ENCODE data around the gene APLN.

Gene APLN

GRCh38 chrX:129638917-129639316 lies 15.8 kb downstream of the APLN start:
- H3K79me1 ChIP-seq (ENCODE audit: low read depth, low read length): peaks cover 3% of the 10 kb centered on the region
- H3K23ac ChIP-seq (ENCODE audit: low read depth, low read length, poor library complexity): no peak overlapping the region
- no peak overlapping the region for H3K4ac ChIP-seq (ENCODE audit: low read length)
- no peak for DNase-seq (ENCODE audit: low spot score)
- H2BK120ac ChIP-seq (ENCODE audit: low read depth, low read length): no peak overlapping the region
- peaks cover 7 to 15% of the 10 kb centered on the region in 2 donors for H3K4me1 ChIP-seq (ENCODE audit: control insufficient read depth in 2 of 2, insufficient read depth in 1 of 2, low read depth in 1 of 2, low read length in 2 of 2)
- no peak overlapping the region for H3K18ac ChIP-seq (ENCODE audit: low read length)
- H3K9ac ChIP-seq (ENCODE audit: low read depth, low read length, poor library complexity): no peak overlapping the region
- H3K4me2 ChIP-seq (ENCODE audit: insufficient read depth, low read length, poor library complexity, severe bottlenecking): no peak overlapping the region
- no peak overlapping the region for H2BK15ac ChIP-seq (ENCODE audit: low read length)
- H3K27me3 ChIP-seq (ENCODE audit: control insufficient read depth in 3 of 3, insufficient read depth in 3 of 3, low read depth in 1 of 3, low read length in 3 of 3): peaks cover 0 to 3% (median 0%) of the 10 kb centered on the region in 3 experiments
- no peaks in the 10 kb centered on the region for H3K9me3 ChIP-seq (replicated peaks in 1 of 2; ENCODE audit: control insufficient read depth in 2 of 2, insufficient read depth in 1 of 2, low read depth in 1 of 2, low read length in 2 of 2)
- no peaks in the 10 kb centered on the region for H3K36me3 ChIP-seq (replicated peaks in 1 of 2; ENCODE audit: control insufficient read depth in 2 of 2, insufficient read depth in 2 of 2, low read length in 2 of 2)
- WGBS, 2 donors (ENCODE audit: extremely low coverage in 2 of 2, insufficient read length in 2 of 2, insufficient replicate concordance in 1 of 2): no CpG with 5 or more reads among the region's 8 CpGs
- no peak overlapping the region for H4K8ac ChIP-seq (ENCODE audit: low read depth, low read length)
- H2AFZ ChIP-seq (ENCODE audit: low read length): no peak overlapping the region
- no peak overlapping the region for H4K91ac ChIP-seq (ENCODE audit: low read depth, low read length, poor library complexity)
- no peak overlapping the region for H2AK5ac ChIP-seq (ENCODE audit: low read depth, low read length)
- no peak overlapping the region for H2BK12ac ChIP-seq (ENCODE audit: low read length)
- H3K27ac ChIP-seq (replicated peaks; ENCODE audit: low read length): no peak overlapping the region
- H3K14ac ChIP-seq (ENCODE audit: low read length): no peak overlapping the region
- no peak overlapping the region for H3K4me3 ChIP-seq (ENCODE audit: low read length in 2 of 2)
- no peak overlapping the region for H2BK5ac ChIP-seq (ENCODE audit: low read length)

GRCh38 chrX:129637217-129638109 lies 17.3 kb downstream of the APLN start:
- Histone ChIP-seq H3K79me1 (ENCODE audit: low read depth, low read length) (peaks cover 3% of the 10 kb centered on the region), H2AFZ (ENCODE audit: low read length) (peak overlapping the region; percentile 81), H3K23ac (ENCODE audit: low read depth, low read length, poor library complexity) (no peak overlapping the region), H4K91ac (ENCODE audit: low read depth, low read length, poor library complexity) (no peak overlapping the region), H2BK12ac (ENCODE audit: low read length) (no peak overlapping the region), H3K9me3 (replicated peaks in 1 of 2; ENCODE audit: control insufficient read depth in 2 of 2, insufficient read depth in 1 of 2, low read depth in 1 of 2, low read length in 2 of 2) (no peaks in the 10 kb centered on the region), H3K9ac (ENCODE audit: low read depth, low read length, poor library complexity) (no peak overlapping the region), H3K27me3 (ENCODE audit: control insufficient read depth in 3 of 3, insufficient read depth in 3 of 3, low read depth in 1 of 3, low read length in 3 of 3) (no peaks in the 10 kb centered on the region), H4K8ac (ENCODE audit: low read depth, low read length) (no peak overlapping the region), H2BK15ac (ENCODE audit: low read length) (no peak overlapping the region), H3K27ac (replicated peaks; ENCODE audit: low read length) (no peak overlapping the region), H3K4me1 (ENCODE audit: control insufficient read depth in 2 of 2, insufficient read depth in 1 of 2, low read depth in 1 of 2, low read length in 2 of 2) (peaks cover 7 to 15% of the 10 kb centered on the region in 2 donors), H3K36me3 (replicated peaks in 1 of 2; ENCODE audit: control insufficient read depth in 2 of 2, insufficient read depth in 2 of 2, low read length in 2 of 2) (no peaks in the 10 kb centered on the region), H3K4ac (ENCODE audit: low read length) (no peak overlapping the region), H3K4me3 (ENCODE audit: low read length in 2 of 2) (no peak overlapping the region), H2BK5ac (ENCODE audit: low read length) (no peak overlapping the region), H3K14ac (ENCODE audit: low read length) (no peak overlapping the region), H2AK5ac (ENCODE audit: low read depth, low read length) (no peak overlapping the region), H3K4me2 (ENCODE audit: insufficient read depth, low read length, poor library complexity, severe bottlenecking) (no peak overlapping the region), H3K18ac (ENCODE audit: low read length) (no peak overlapping the region), H2BK120ac (ENCODE audit: low read depth, low read length) (no peak overlapping the region)
- peak; percentile 64 for DNase-seq (ENCODE audit: low spot score)
- WGBS, 2 donors (ENCODE audit: extremely low coverage in 2 of 2, insufficient read length in 2 of 2, insufficient replicate concordance in 1 of 2): no CpG with 5 or more reads among the region's 13 CpGs

GRCh38 chrX:129636175-129636681 lies 18.5 kb downstream of the APLN start:
- H4K91ac ChIP-seq (ENCODE audit: low read depth, low read length, poor library complexity): no peak overlapping the region
- H3K14ac ChIP-seq (ENCODE audit: low read length): no peak overlapping the region
- no peak overlapping the region for H3K23ac ChIP-seq (ENCODE audit: low read depth, low read length, poor library complexity)
- H2AFZ ChIP-seq (ENCODE audit: low read length): peak overlapping the region; percentile 22
- no peak for DNase-seq (ENCODE audit: low spot score)
- H3K36me3 ChIP-seq (replicated peaks in 1 of 2; ENCODE audit: control insufficient read depth in 2 of 2, insufficient read depth in 2 of 2, low read length in 2 of 2): no peaks in the 10 kb centered on the region
- H2AK5ac ChIP-seq (ENCODE audit: low read depth, low read length): no peak overlapping the region
- H3K18ac ChIP-seq (ENCODE audit: low read length): no peak overlapping the region
- no peak overlapping the region for H4K8ac ChIP-seq (ENCODE audit: low read depth, low read length)
- no peak overlapping the region for H3K4ac ChIP-seq (ENCODE audit: low read length)
- WGBS, 2 donors (ENCODE audit: extremely low coverage in 2 of 2, insufficient read length in 2 of 2, insufficient replicate concordance in 1 of 2): no CpG with 5 or more reads among the region's 8 CpGs
- H2BK12ac ChIP-seq (ENCODE audit: low read length): no peak overlapping the region
- H3K4me1 ChIP-seq (ENCODE audit: control insufficient read depth in 2 of 2, insufficient read depth in 1 of 2, low read depth in 1 of 2, low read length in 2 of 2): peaks cover 7 to 15% of the 10 kb centered on the region in 2 donors
- H3K27ac ChIP-seq (replicated peaks; ENCODE audit: low read length): no peak overlapping the region
- no peak overlapping the region for H2BK5ac ChIP-seq (ENCODE audit: low read length)
- peaks cover 3% of the 10 kb centered on the region for H3K79me1 ChIP-seq (ENCODE audit: low read depth, low read length)
- no peak overlapping the region for H3K4me3 ChIP-seq (ENCODE audit: low read length in 2 of 2)
- H3K27me3 ChIP-seq (ENCODE audit: control insufficient read depth in 3 of 3, insufficient read depth in 3 of 3, low read depth in 1 of 3, low read length in 3 of 3): no peaks in the 10 kb centered on the region
- no peak overlapping the region for H3K4me2 ChIP-seq (ENCODE audit: insufficient read depth, low read length, poor library complexity, severe bottlenecking)
- no peak overlapping the region for H2BK15ac ChIP-seq (ENCODE audit: low read length)
- H3K9me3 ChIP-seq (replicated peaks in 1 of 2; ENCODE audit: control insufficient read depth in 2 of 2, insufficient read depth in 1 of 2, low read depth in 1 of 2, low read length in 2 of 2): no peaks in the 10 kb centered on the region
- H3K9ac ChIP-seq (ENCODE audit: low read depth, low read length, poor library complexity): no peak overlapping the region
- no peak overlapping the region for H2BK120ac ChIP-seq (ENCODE audit: low read depth, low read length)

- no peaks in the 10 kb centered on the region for H3K79me1 ChIP-seq (ENCODE audit: low read depth, low read length)
- H2AFZ ChIP-seq (ENCODE audit: low read length): peak overlapping the region; percentile 14
- no peak overlapping the region for H3K4me2 ChIP-seq (ENCODE audit: insufficient read depth, low read length, poor library complexity, severe bottlenecking)
- no peaks in the 10 kb centered on the region for H3K36me3 ChIP-seq (replicated peaks in 1 of 2; ENCODE audit: control insufficient read depth in 2 of 2, insufficient read depth in 2 of 2, low read length in 2 of 2)
- no peak overlapping the region for H3K4me3 ChIP-seq (ENCODE audit: low read length in 2 of 2)
- no CpG with 5 or more reads among the region's 7 CpGs for WGBS, 2 donors (ENCODE audit: extremely low coverage in 2 of 2, insufficient read length in 2 of 2, insufficient replicate concordance in 1 of 2)
- H3K4me1 ChIP-seq (ENCODE audit: control insufficient read depth in 2 of 2, insufficient read depth in 1 of 2, low read depth in 1 of 2, low read length in 2 of 2): peaks cover 7 to 21% of the 10 kb centered on the region in 2 donors
- H3K23ac ChIP-seq (ENCODE audit: low read depth, low read length, poor library complexity): no peak overlapping the region
- H3K9ac ChIP-seq (ENCODE audit: low read depth, low read length, poor library complexity): no peak overlapping the region
- H3K4ac ChIP-seq (ENCODE audit: low read length): no peak overlapping the region
- H4K8ac ChIP-seq (ENCODE audit: low read depth, low read length): no peak overlapping the region
- H3K9me3 ChIP-seq (replicated peaks in 1 of 2; ENCODE audit: control insufficient read depth in 2 of 2, insufficient read depth in 1 of 2, low read depth in 1 of 2, low read length in 2 of 2): no peaks in the 10 kb centered on the region
- H2BK5ac ChIP-seq (ENCODE audit: low read length): no peak overlapping the region
- no peak overlapping the region for H4K91ac ChIP-seq (ENCODE audit: low read depth, low read length, poor library complexity)
- H3K18ac ChIP-seq (ENCODE audit: low read length): no peak overlapping the region
- no peak overlapping the region for H2BK12ac ChIP-seq (ENCODE audit: low read length)
- no peak overlapping the region for H2BK120ac ChIP-seq (ENCODE audit: low read depth, low read length)
- H3K27ac ChIP-seq (replicated peaks; ENCODE audit: low read length): no peak overlapping the region
- no peak overlapping the region for H2AK5ac ChIP-seq (ENCODE audit: low read depth, low read length)
- no peaks in the 10 kb centered on the region for H3K27me3 ChIP-seq (ENCODE audit: control insufficient read depth in 3 of 3, insufficient read depth in 3 of 3, low read depth in 1 of 3, low read length in 3 of 3)
- H3K14ac ChIP-seq (ENCODE audit: low read length): no peak overlapping the region
- H2BK15ac ChIP-seq (ENCODE audit: low read length): no peak overlapping the region
- DNase-seq (ENCODE audit: low spot score): no peak
Observed at GRCh38 chrX:129634541-129634940, 20.2 kb downstream of the APLN start.
